HepG2 (cell line): ENCODE measurements around the gene STX5. TPM values are rescaled to one million over a fixed set of nuclear protein-coding genes. Genes with fewer than 3 reads are reported as not detected.
A peak's percentile ranks its signal among the peaks of the same experiment; 100 is the strongest.

Source experiments
- CHD4 ChIP-seq: fragments of 200-600 bp; sonication (generic); IDR thresholded peaks from 2 replicates; pipeline ENCODE4 v1.7.0; 2017; ENCODE audit warnings: mild to moderate bottlenecking, low read length, borderline replicate concordance
- EEA1 ChIP-seq: sonication (generic); formaldehyde crosslinking; IDR thresholded peaks from 2 replicates; pipeline ENCODE4 v1.5.1; 2020; ENCODE audit warnings: mild to moderate bottlenecking, missing genetic modification reagents, borderline replicate concordance
- EZH2 ChIP-seq: conservative IDR thresholded peaks from 2 replicates; pipeline ENCODE4 v1.6.1; 2012; ENCODE audit warnings: mild to moderate bottlenecking, low read depth, low read length, moderate library complexity
- FOXC1 ChIP-seq: sonication (generic); formaldehyde crosslinking; IDR thresholded peaks from 2 replicates; pipeline ENCODE4 v1.8.0; 2022; ENCODE audit warnings: mild to moderate bottlenecking, missing genetic modification reagents, borderline replicate concordance
- HIVEP1 ChIP-seq: sonication (generic); formaldehyde crosslinking; IDR thresholded peaks from 2 replicates; pipeline ENCODE4 v1.4.0; 2020; ENCODE audit warnings: mild to moderate bottlenecking, missing genetic modification reagents
- KDM5A ChIP-seq: fragments of 200-600 bp; sonication (generic); IDR thresholded peaks from 2 replicates; pipeline ENCODE4 v1.7.0; 2018; ENCODE audit warnings: antibody characterized with exemption, mild to moderate bottlenecking, low read length, borderline replicate concordance
- PRPF4 ChIP-seq: fragments of 200-400 bp; formaldehyde crosslinking; IDR thresholded peaks from 2 replicates; pipeline ENCODE4 v1.6.1; 2016; ENCODE audit warnings: low read length, low read depth; ENCODE audit not compliant: poor library complexity, severe bottlenecking
- YY1 ChIP-seq: IDR thresholded peaks from 2 replicates; pipeline ENCODE4 v1.6.1; 2011; ENCODE audit warnings: low read length, low read depth, moderate library complexity, mild to moderate bottlenecking; ENCODE audit not compliant: insufficient read depth, insufficient replicate concordance
- ZNF10 ChIP-seq: sonication (generic); formaldehyde crosslinking; IDR thresholded peaks from 2 replicates; pipeline ENCODE4 v1.4.0; 2020; ENCODE audit warnings: mild to moderate bottlenecking, low read depth, missing genetic modification reagents, borderline replicate concordance
- ZNF12 ChIP-seq: sonication (generic); formaldehyde crosslinking; IDR thresholded peaks from 2 replicates; pipeline ENCODE4 v1.5.0; 2020; ENCODE audit warnings: missing genetic modification reagents
- ZNF326 ChIP-seq: sonication (generic); formaldehyde crosslinking; IDR thresholded peaks from 2 replicates; pipeline ENCODE4 v1.4.0; 2020; ENCODE audit warnings: missing genetic modification reagents, borderline replicate concordance
- ZNF558 ChIP-seq: sonication (generic); formaldehyde crosslinking; IDR thresholded peaks from 2 replicates; pipeline ENCODE4 v1.9.0; 2022; ENCODE audit warnings: mild to moderate bottlenecking, missing genetic modification reagents, borderline replicate concordance
- ZNF562 ChIP-seq: sonication (generic); formaldehyde crosslinking; IDR thresholded peaks from 2 replicates; pipeline ENCODE4 v1.8.0; 2022; ENCODE audit warnings: missing genetic modification reagents, borderline replicate concordance
- ZNF7 ChIP-seq: IDR thresholded peaks from 2 replicates; pipeline ENCODE4 v1.6.1; 2016; ENCODE audit warnings: missing biosample characterization, missing genetic modification reagents
- polyA plus RNA-seq, 8 experiments: library from polyadenylated mRNA; depleted of rRNA in 3 of 8; stranded (reverse) in 7 of 8; unstranded in 1 of 8; fragments of >200 nt; fragmentation: Illumina TruSeq in 4 of 8; extraction: Trizol in 4 of 8; gene quantifications; 2 replicates each; pipeline versions ENCODE4 v1.2.1 to v1.2.3, GENCODE V29; 2011 to 2016; ENCODE audit warnings: low read depth in 4 of 8, missing spikeins in 1 of 8, mixed read lengths in 1 of 8; ENCODE audit not compliant: insufficient read depth in 1 of 8
- total RNA-seq, 5 experiments: library from RNA; depleted of rRNA; stranded (reverse); fragments of >200 nt; fragmentation: Illumina TruSeq; extraction: Trizol; gene quantifications; 2 replicates each; pipeline ENCODE4 v1.2.3, GENCODE V29; 2016; ENCODE audit warnings: low read depth in 1 of 5
- TF ChIP-seq, protein P1 (sequence below): sonication (generic); formaldehyde crosslinking; conservative IDR thresholded peaks from 2 replicates; pipeline ENCODE4 v1.4.0; 2020; ENCODE audit warnings: missing genetic modification reagents
- TF ChIP-seq, protein P2 (sequence below): sonication (generic); formaldehyde crosslinking; IDR thresholded peaks from 2 replicates; pipeline ENCODE4 v1.4.0; 2020; ENCODE audit warnings: missing genetic modification reagents
- TF ChIP-seq, protein P3 (sequence below): conservative IDR thresholded peaks from 2 replicates; pipeline ENCODE4 v1.6.1; 2018; ENCODE audit warnings: missing genetic modification reagents
- TF ChIP-seq, protein P4 (sequence below): sonication (generic); formaldehyde crosslinking; IDR thresholded peaks from 2 replicates; pipeline ENCODE4 v1.4.0; 2020; ENCODE audit warnings: mild to moderate bottlenecking, missing genetic modification reagents
- TF ChIP-seq, protein P5 (sequence below): sonication (generic); formaldehyde crosslinking; IDR thresholded peaks from 2 replicates; pipeline ENCODE4 v1.4.0; 2020; ENCODE audit warnings: mild to moderate bottlenecking, missing genetic modification reagents

Gene STX5
- total and polyA plus RNA-seq, 2 of the 13 experiments (the other 11 are each of a cell fraction or from before 2014, with no cell fraction given): 26.9 to 30.0 TPM

DNA sequence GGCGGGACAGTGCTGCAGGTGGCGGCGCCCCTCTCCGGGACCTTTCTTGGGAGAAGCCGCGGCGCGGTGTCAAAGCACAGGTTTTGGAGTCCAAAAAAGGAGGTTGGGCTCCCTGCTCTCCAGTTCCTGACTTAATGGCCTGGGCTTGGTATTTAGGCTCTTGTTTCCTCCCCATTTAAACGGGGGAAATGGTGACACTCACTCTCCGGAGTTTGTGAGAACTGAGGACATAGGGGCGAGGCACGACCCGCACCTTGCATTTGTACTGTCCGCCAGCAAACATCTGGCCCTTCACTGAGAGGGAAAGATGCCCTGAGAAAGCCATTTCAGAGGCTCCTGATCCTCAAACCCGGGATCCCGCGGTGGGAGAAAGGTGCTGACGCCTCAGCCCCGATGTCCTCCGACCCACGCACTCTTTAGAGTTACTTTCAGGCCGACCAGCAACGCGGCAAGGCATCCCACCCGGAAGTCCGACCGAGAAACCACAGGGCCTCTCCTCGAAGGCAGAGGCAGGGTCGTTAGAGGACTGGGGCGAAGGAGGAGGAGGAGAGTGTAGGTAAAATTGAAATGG lies 10.4 kb upstream of the STX5 start (continued):
- TF ChIP-seq ZNF558: no peak
- TF ChIP-seq HIVEP1 (CRISPR knock-in tag): peak; percentile 20; the same call in 1 of the 2 replicates
- TF ChIP-seq ZNF12 (CRISPR knock-in tag): no peak
- no peak for TF ChIP-seq ZNF562 (CRISPR knock-in tag)
- no peak for TF ChIP-seq FOXC1 (CRISPR knock-in tag)
- TF ChIP-seq, protein P1, sequence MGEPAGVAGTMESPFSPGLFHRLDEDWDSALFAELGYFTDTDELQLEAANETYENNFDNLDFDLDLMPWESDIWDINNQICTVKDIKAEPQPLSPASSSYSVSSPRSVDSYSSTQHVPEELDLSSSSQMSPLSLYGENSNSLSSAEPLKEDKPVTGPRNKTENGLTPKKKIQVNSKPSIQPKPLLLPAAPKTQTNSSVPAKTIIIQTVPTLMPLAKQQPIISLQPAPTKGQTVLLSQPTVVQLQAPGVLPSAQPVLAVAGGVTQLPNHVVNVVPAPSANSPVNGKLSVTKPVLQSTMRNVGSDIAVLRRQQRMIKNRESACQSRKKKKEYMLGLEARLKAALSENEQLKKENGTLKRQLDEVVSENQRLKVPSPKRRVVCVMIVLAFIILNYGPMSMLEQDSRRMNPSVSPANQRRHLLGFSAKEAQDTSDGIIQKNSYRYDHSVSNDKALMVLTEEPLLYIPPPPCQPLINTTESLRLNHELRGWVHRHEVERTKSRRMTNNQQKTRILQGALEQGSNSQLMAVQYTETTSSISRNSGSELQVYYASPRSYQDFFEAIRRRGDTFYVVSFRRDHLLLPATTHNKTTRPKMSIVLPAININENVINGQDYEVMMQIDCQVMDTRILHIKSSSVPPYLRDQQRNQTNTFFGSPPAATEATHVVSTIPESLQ: no peak
- TF ChIP-seq CHD4: no peak; the same call in 1 of the 2 replicates
- no peak for TF ChIP-seq YY1
- TF ChIP-seq, protein P2, sequence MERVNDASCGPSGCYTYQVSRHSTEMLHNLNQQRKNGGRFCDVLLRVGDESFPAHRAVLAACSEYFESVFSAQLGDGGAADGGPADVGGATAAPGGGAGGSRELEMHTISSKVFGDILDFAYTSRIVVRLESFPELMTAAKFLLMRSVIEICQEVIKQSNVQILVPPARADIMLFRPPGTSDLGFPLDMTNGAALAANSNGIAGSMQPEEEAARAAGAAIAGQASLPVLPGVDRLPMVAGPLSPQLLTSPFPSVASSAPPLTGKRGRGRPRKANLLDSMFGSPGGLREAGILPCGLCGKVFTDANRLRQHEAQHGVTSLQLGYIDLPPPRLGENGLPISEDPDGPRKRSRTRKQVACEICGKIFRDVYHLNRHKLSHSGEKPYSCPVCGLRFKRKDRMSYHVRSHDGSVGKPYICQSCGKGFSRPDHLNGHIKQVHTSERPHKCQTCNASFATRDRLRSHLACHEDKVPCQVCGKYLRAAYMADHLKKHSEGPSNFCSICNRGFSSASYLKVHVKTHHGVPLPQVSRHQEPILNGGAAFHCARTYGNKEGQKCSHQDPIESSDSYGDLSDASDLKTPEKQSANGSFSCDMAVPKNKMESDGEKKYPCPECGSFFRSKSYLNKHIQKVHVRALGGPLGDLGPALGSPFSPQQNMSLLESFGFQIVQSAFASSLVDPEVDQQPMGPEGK: no peak
- no peak for TF ChIP-seq ZNF10 (CRISPR knock-in tag)
- TF ChIP-seq ZNF7: no peak
- TF ChIP-seq, protein P3, sequence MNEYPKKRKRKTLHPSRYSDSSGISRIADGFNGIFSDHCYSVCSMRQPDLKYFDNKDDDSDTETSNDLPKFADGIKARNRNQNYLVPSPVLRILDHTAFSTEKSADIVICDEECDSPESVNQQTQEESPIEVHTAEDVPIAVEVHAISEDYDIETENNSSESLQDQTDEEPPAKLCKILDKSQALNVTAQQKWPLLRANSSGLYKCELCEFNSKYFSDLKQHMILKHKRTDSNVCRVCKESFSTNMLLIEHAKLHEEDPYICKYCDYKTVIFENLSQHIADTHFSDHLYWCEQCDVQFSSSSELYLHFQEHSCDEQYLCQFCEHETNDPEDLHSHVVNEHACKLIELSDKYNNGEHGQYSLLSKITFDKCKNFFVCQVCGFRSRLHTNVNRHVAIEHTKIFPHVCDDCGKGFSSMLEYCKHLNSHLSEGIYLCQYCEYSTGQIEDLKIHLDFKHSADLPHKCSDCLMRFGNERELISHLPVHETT (CRISPR knock-in tag): no peak
- TF ChIP-seq, protein P4, sequence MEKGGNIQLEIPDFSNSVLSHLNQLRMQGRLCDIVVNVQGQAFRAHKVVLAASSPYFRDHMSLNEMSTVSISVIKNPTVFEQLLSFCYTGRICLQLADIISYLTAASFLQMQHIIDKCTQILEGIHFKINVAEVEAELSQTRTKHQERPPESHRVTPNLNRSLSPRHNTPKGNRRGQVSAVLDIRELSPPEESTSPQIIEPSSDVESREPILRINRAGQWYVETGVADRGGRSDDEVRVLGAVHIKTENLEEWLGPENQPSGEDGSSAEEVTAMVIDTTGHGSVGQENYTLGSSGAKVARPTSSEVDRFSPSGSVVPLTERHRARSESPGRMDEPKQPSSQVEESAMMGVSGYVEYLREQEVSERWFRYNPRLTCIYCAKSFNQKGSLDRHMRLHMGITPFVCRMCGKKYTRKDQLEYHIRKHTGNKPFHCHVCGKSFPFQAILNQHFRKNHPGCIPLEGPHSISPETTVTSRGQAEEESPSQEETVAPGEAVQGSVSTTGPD (CRISPR knock-in tag): no peak
- TF ChIP-seq ZNF326 (CRISPR knock-in tag): no peak
- TF ChIP-seq EEA1: no peak
- TF ChIP-seq EZH2: no peak
- TF ChIP-seq KDM5A: no peak; the same call in 1 of the 2 replicates
- TF ChIP-seq PRPF4: no peak
- TF ChIP-seq, protein P5, sequence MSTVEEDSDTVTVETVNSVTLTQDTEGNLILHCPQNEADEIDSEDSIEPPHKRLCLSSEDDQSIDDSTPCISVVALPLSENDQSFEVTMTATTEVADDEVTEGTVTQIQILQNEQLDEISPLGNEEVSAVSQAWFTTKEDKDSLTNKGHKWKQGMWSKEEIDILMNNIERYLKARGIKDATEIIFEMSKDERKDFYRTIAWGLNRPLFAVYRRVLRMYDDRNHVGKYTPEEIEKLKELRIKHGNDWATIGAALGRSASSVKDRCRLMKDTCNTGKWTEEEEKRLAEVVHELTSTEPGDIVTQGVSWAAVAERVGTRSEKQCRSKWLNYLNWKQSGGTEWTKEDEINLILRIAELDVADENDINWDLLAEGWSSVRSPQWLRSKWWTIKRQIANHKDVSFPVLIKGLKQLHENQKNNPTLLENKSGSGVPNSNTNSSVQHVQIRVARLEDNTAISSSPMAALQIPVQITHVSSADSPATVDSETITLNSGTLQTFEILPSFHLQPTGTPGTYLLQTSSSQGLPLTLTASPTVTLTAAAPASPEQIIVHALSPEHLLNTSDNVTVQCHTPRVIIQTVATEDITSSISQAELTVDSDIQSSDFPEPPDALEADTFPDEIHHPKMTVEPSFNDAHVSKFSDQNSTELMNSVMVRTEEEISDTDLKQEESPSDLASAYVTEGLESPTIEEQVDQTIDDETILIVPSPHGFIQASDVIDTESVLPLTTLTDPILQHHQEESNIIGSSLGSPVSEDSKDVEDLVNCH (CRISPR knock-in tag): no peak
